ENCODE measurements around the gene SOX6.

GRCh38 chr11:16322190-16322589 is 34.2 kb downstream of the SOX6 start:
- no peak for TF ChIP-seq CTCF (IDR thresholded peaks at IDR 0.05; ENCODE audit: low read depth, low read length)
- no peak for TF ChIP-seq EZH2phosphoT487 (IDR thresholded peaks at IDR 0.05; ENCODE audit: low read depth)
